Keratinocyte (primary cell): ENCODE measurements around the gene PRMT1. TPM values are rescaled to one million over a fixed set of nuclear protein-coding genes. Genes with fewer than 3 reads are reported as not detected.

Source experiments
- DNase-seq: peaks from one replicate; pipeline ENCODE4 v3.0.0-alpha.2; 2011; ENCODE audit warnings: low read depth, missing footprints, low spot score
- FAIRE-seq: peaks from 2 replicates; lab custom pipeline; 2011; peaks lifted over from hg19 to GRCh38; lab: Jason Lieb, UNC
- H2AFZ ChIP-seq: 2 replicates; pipeline ENCODE4 v1.6.0; 2012; ENCODE audit warnings: low read length, control low read depth, inconsistent platforms; ENCODE audit not compliant: control insufficient read depth
- H3K27ac ChIP-seq: 2 replicates; pipeline ENCODE4 v1.5.1; 2011; ENCODE audit warnings: low read length; ENCODE audit not compliant: control insufficient read depth, insufficient read depth
- H3K27me3 ChIP-seq: 3 replicates; pipeline ENCODE4 v1.6.0; 2011; ENCODE audit warnings: low read length; ENCODE audit not compliant: control insufficient read depth, insufficient read depth; ENCODE audit errors: extremely low read depth
- H3K36me3 ChIP-seq, 2 experiments: 2 replicates in 1 of 2; 3 replicates in 1 of 2; pipeline ENCODE4 v1.5.1; 2011; ENCODE audit warnings: low read length in 2 of 2, mild to moderate bottlenecking in 1 of 2; ENCODE audit not compliant: control insufficient read depth in 2 of 2, insufficient read depth in 2 of 2; ENCODE audit errors: extremely low read depth in 1 of 2
- H3K4me1 ChIP-seq: 3 replicates; pipeline ENCODE4 v1.5.1; 2011; ENCODE audit warnings: low read length; ENCODE audit not compliant: control insufficient read depth, insufficient read depth; ENCODE audit errors: extremely low read depth
- H3K4me2 ChIP-seq: 3 replicates; pipeline ENCODE4 v1.6.0; 2011; ENCODE audit warnings: low read depth, low read length; ENCODE audit not compliant: control insufficient read depth, insufficient read depth; ENCODE audit errors: extremely low read depth
- H3K4me3 ChIP-seq, 3 experiments: fragments of 200-600 bp in 1 of 3; sonication (generic) in 1 of 3; 2 replicates in 2 of 3; 3 replicates in 1 of 3; pipeline ENCODE4 v1.5.1; 2011 to 2016; ENCODE audit warnings: low read length in 3 of 3, mild to moderate bottlenecking in 3 of 3, control low read depth in 2 of 3, inconsistent platforms in 1 of 3, low read depth in 1 of 3, mixed read lengths in 1 of 3, mixed run types in 1 of 3, moderate library complexity in 1 of 3; ENCODE audit not compliant: control insufficient read depth in 2 of 3, insufficient read depth in 2 of 3; ENCODE audit errors: extremely low read depth in 1 of 3
- H3K79me2 ChIP-seq: 2 replicates; pipeline ENCODE4 v1.6.0; 2012; ENCODE audit warnings: low read length; ENCODE audit not compliant: control insufficient read depth, insufficient read depth
- H3K9ac ChIP-seq: 3 replicates; pipeline ENCODE4 v1.6.0; 2011; ENCODE audit warnings: low read length; ENCODE audit not compliant: control insufficient read depth, insufficient read depth; ENCODE audit errors: extremely low read depth
- H3K9me1 ChIP-seq: 3 replicates; pipeline ENCODE4 v1.6.0; 2011; ENCODE audit warnings: low read length; ENCODE audit not compliant: control insufficient read depth, insufficient read depth; ENCODE audit errors: extremely low read depth
- H3K9me3 ChIP-seq: 2 replicates; pipeline ENCODE4 v1.5.1; 2012; ENCODE audit warnings: low read depth, low read length; ENCODE audit not compliant: control insufficient read depth
- H4K20me1 ChIP-seq: 3 replicates; pipeline ENCODE4 v1.6.0; 2011; ENCODE audit warnings: low read length; ENCODE audit not compliant: control insufficient read depth, insufficient read depth; ENCODE audit errors: extremely low read depth
- EZH2 ChIP-seq: IDR thresholded peaks from one replicate; pipeline ENCODE4 v1.6.1; 2012; ENCODE audit warnings: inconsistent platforms, mild to moderate bottlenecking, low read length, moderate library complexity
- dilution Hi-C: fragments of 300-500 bp; cut with MboI; formaldehyde crosslinking; loops from one replicate; pipeline ENCODE4 v1.7.0; 2020; ENCODE audit warnings: low sequenced_read_pairs; ENCODE audit not compliant: extremely low pct_ligation_motif_present
- polyA plus RNA-seq, 5 experiments: library from polyadenylated mRNA; depleted of rRNA in 3 of 5; stranded (reverse) in 3 of 5; stranded (forward) in 1 of 5; unstranded in 1 of 5; fragments of >200 nt; gene quantifications; 1 replicate in 1 of 5; 2 replicates in 3 of 5; 3 replicates in 1 of 5; pipeline versions ENCODE4 v1.2.1 to v1.2.3, GENCODE V29; 2011 to 2012; ENCODE audit warnings: missing spikeins in 2 of 5, low read depth in 1 of 5, low replicate concordance in 1 of 5
- TF ChIP-seq, protein P1 (sequence below), 3 experiments: IDR thresholded peaks in 1 of 3; conservative IDR thresholded peaks in 1 of 3; optimal IDR thresholded peaks in 1 of 3; 2 replicates in 2 of 3; 3 replicates in 1 of 3; pipeline versions ENCODE3 to v1.5.1; 2011; ENCODE audit warnings: low read length in 3 of 3, mild to moderate bottlenecking in 3 of 3, moderate library complexity in 2 of 3, control low read depth in 1 of 3, inconsistent platforms in 1 of 3; ENCODE audit not compliant: insufficient read depth in 2 of 3; ENCODE audit errors: extremely low read depth in 1 of 3

PRMT1 gene
- polyA plus RNA-seq, 1 donor (not counting 4 experiments of a cell fraction or from before 2014, with no cell fraction given) = 280 TPM

- dilution Hi-C loops = no loop called here
- no peak overlapping the region for H2AFZ ChIP-seq
- TF ChIP-seq, protein P1, sequence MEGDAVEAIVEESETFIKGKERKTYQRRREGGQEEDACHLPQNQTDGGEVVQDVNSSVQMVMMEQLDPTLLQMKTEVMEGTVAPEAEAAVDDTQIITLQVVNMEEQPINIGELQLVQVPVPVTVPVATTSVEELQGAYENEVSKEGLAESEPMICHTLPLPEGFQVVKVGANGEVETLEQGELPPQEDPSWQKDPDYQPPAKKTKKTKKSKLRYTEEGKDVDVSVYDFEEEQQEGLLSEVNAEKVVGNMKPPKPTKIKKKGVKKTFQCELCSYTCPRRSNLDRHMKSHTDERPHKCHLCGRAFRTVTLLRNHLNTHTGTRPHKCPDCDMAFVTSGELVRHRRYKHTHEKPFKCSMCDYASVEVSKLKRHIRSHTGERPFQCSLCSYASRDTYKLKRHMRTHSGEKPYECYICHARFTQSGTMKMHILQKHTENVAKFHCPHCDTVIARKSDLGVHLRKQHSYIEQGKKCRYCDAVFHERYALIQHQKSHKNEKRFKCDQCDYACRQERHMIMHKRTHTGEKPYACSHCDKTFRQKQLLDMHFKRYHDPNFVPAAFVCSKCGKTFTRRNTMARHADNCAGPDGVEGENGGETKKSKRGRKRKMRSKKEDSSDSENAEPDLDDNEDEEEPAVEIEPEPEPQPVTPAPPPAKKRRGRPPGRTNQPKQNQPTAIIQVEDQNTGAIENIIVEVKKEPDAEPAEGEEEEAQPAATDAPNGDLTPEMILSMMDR (optimal IDR thresholded peaks at IDR 0.05 in 1 of 3, IDR thresholded peaks at IDR 0.05 in 1 of 3, conservative IDR thresholded peaks at IDR 0.05 in 1 of 3; ENCODE audit: extremely low read depth in 1 of 3, insufficient read depth in 2 of 3, low read length in 3 of 3) = no peak
- no peak for TF ChIP-seq EZH2
Measured at GRCh38 chr19:49699364-49699763, 22.3 kb downstream of the PRMT1 start.

DNA sequence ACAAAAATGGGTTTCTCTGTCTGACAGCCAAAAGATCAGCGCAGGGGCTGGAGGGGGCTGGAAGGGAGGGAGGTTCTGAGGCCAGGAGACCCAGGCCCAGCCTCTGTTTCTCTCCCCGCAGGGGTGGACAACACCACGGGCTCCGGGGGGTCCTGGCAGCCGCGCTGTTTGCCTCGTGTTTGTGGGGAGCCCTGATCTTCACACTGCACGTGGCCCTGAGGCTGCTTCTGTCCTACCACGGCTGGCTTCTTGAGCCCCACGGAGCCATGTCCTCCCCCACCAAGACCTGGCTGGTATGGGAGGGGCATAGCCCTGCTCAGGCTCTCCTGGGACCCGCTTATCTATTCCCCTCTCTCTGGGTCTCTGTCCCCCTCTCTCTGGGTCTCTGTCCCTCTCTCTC is 23.5 kb downstream of the PRMT1 start:
- no peaks in the 10 kb centered on the region for H3K4me1 ChIP-seq
- H3K27ac ChIP-seq = no peak overlapping the region
- H4K20me1 ChIP-seq = no peaks in the 10 kb centered on the region
- FAIRE-seq (no peak), DNase-seq (no peak)
- dilution Hi-C loops = no loop called here
- H3K9ac ChIP-seq = no peak overlapping the region
- H3K4me2 ChIP-seq = no peak overlapping the region
- no peak for TF ChIP-seq EZH2
- TF ChIP-seq, protein P1 (optimal IDR thresholded peaks at IDR 0.05 in 1 of 3, IDR thresholded peaks at IDR 0.05 in 1 of 3, conservative IDR thresholded peaks at IDR 0.05 in 1 of 3; ENCODE audit: extremely low read depth in 1 of 3, insufficient read depth in 2 of 3, low read length in 3 of 3) = no peak
- no peak overlapping the region for H3K4me3 ChIP-seq
- H3K36me3 ChIP-seq = no peaks in the 10 kb centered on the region
- H3K27me3 ChIP-seq = peaks cover 14% of the 10 kb centered on the region
- no peaks in the 10 kb centered on the region for H3K79me2 ChIP-seq
- H3K9me3 ChIP-seq = no peaks in the 10 kb centered on the region
- no peaks in the 10 kb centered on the region for H3K9me1 ChIP-seq
- H2AFZ ChIP-seq = no peak overlapping the region

More at GRCh38 chr19:49699364-49699763, 22.3 kb downstream of the PRMT1 start:
- Histone ChIP-seq H3K9me3 (no peaks in the 10 kb centered on the region), H3K9ac (no peak overlapping the region), H3K27me3 (peaks cover 14% of the 10 kb centered on the region), H3K36me3 (no peaks in the 10 kb centered on the region), H3K79me2 (no peaks in the 10 kb centered on the region), H3K9me1 (no peaks in the 10 kb centered on the region), H3K4me3 (no peak overlapping the region), H3K27ac (no peak overlapping the region), H3K4me2 (no peak overlapping the region), H3K4me1 (no peaks in the 10 kb centered on the region), H4K20me1 (no peaks in the 10 kb centered on the region)
- DNase-seq (no peak), FAIRE-seq (no peak)
